Osteocyte (in vitro differentiated cells): ENCODE data around the gene UPP2. TPM values are rescaled to one million over a fixed set of nuclear protein-coding genes. Genes with fewer than 3 reads are reported as not detected.

Experiments
- DNase-seq: peaks from one replicate; pipeline ENCODE4 v3.0.0; 2021; ENCODE audit warnings: mixed read lengths; ENCODE audit not compliant: unreplicated experiment; ENCODE audit errors: extremely low spot score
- H3K27ac Mint-ChIP-seq: one replicate; pipeline ENCODE4 v1.8.0; 2021; ENCODE audit warnings: mild to moderate bottlenecking, mixed read lengths; ENCODE audit not compliant: unreplicated experiment
- H3K27me3 Mint-ChIP-seq: one replicate; pipeline ENCODE4 v1.8.0; 2021; ENCODE audit warnings: mixed read lengths; ENCODE audit not compliant: unreplicated experiment
- H3K36me3 Mint-ChIP-seq: one replicate; pipeline ENCODE4 v1.8.0; 2021; ENCODE audit warnings: mixed read lengths; ENCODE audit not compliant: unreplicated experiment
- H3K4me1 Mint-ChIP-seq: one replicate; pipeline ENCODE4 v1.8.0; 2021; ENCODE audit warnings: mixed read lengths; ENCODE audit not compliant: unreplicated experiment
- H3K4me3 Mint-ChIP-seq: one replicate; pipeline ENCODE4 v1.8.0; 2021; ENCODE audit warnings: mild to moderate bottlenecking, moderate library complexity, mixed read lengths; ENCODE audit not compliant: unreplicated experiment
- H3K9me3 Mint-ChIP-seq: one replicate; pipeline ENCODE4 v1.8.0; 2021; ENCODE audit warnings: mixed read lengths; ENCODE audit not compliant: unreplicated experiment
- total RNA-seq: library from RNA; stranded (reverse); gene quantifications from 2 replicates; pipeline ENCODE4 v1.2.1, GENCODE V29; 2021
- TF ChIP-seq, protein P1 (sequence below): fragments of 200-600 bp; sonication (generic); IDR thresholded peaks from 2 replicates; pipeline ENCODE4 v1.5.0; 2021; ENCODE audit warnings: antibody characterized with exemption, mild to moderate bottlenecking, moderate library complexity

UPP2 gene
- total RNA-seq, 1 donor from 2014 or later, result not detected

DNA sequence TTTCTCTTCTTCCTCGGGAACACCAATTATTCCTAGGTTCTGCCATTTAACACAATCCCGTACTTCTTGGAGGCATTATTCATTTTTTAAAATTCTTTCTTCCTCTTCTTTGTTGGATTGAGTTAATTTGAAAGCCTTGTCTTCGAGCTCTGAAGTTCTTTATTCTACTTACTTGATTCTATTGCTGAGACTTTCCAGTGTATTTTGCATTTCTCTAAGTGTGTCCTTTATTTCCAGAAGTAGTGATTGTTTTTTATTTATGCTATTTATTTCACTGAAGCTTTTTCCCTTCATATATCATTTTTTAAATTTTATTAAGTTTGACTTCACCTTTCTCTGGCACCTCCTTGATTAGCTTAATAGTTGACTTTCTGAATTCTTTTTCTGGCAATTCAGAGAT lies 13.6 kb upstream of the UPP2 start:
- Mint-ChIP-seq H3K4me1 (no peaks in the 10 kb centered on the region), H3K9me3 (peaks cover 25% of the 10 kb centered on the region), H3K36me3 (no peaks in the 10 kb centered on the region), H3K27me3 (peaks cover 16% of the 10 kb centered on the region), H3K27ac (no peak overlapping the region), H3K4me3 (no peak overlapping the region)
- DNase-seq, result no peak
- TF ChIP-seq, protein P1, sequence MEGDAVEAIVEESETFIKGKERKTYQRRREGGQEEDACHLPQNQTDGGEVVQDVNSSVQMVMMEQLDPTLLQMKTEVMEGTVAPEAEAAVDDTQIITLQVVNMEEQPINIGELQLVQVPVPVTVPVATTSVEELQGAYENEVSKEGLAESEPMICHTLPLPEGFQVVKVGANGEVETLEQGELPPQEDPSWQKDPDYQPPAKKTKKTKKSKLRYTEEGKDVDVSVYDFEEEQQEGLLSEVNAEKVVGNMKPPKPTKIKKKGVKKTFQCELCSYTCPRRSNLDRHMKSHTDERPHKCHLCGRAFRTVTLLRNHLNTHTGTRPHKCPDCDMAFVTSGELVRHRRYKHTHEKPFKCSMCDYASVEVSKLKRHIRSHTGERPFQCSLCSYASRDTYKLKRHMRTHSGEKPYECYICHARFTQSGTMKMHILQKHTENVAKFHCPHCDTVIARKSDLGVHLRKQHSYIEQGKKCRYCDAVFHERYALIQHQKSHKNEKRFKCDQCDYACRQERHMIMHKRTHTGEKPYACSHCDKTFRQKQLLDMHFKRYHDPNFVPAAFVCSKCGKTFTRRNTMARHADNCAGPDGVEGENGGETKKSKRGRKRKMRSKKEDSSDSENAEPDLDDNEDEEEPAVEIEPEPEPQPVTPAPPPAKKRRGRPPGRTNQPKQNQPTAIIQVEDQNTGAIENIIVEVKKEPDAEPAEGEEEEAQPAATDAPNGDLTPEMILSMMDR, result no peak

DNA sequence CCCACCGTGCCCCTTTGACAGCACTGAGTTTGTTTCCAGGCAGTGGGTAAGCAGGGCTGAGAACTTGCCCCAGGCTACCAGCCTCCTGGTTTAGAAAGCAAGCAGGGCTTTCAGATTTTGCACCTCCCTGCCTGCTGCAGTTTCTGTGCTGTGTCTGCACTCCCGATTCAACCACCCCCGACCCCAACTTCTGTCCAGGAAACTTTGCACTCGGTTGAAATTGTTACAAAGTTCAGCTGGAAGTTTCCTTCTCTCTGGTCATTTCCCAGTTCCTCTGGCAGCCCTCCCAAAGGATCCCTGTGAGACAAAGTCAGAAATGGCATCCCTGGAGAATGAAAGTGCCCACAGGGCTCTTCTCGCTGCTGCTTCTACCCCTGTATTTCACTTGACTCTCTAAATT lies 12.4 kb upstream of the UPP2 start:
- no peak overlapping the region for H3K4me3 Mint-ChIP-seq
- DNase-seq, result no peak
- peaks cover 16% of the 10 kb centered on the region for H3K27me3 Mint-ChIP-seq
- TF ChIP-seq, protein P1, result no peak
- H3K4me1 Mint-ChIP-seq, result no peaks in the 10 kb centered on the region
- no peak overlapping the region for H3K27ac Mint-ChIP-seq
- H3K36me3 Mint-ChIP-seq, result no peaks in the 10 kb centered on the region
- H3K9me3 Mint-ChIP-seq, result peaks cover 23% of the 10 kb centered on the region

DNA sequence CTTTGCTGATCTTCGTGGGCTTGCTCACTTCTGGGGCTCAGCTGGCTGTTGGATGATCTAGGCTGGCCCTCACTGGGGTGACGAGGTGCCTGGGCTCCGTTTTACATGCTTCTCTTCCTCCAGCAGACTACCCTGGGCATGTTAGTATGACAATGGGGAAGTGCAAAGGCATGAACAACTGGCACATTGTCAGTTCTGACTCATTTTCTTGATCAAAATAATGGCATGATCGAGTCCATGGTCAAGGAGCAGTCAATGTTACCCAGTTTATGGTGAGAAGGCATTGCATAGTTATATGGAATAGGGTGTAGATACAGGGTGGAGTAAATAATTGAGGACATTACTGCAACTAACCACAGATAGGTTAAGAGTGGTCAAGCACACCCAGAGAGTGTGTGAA lies 10.0 kb upstream of the UPP2 start:
- Mint-ChIP-seq H3K36me3 (no peaks in the 10 kb centered on the region), H3K4me3 (no peak overlapping the region), H3K27ac (no peak overlapping the region), H3K27me3 (peaks cover 4% of the 10 kb centered on the region), H3K4me1 (no peaks in the 10 kb centered on the region), H3K9me3 (peaks cover 17% of the 10 kb centered on the region)
- no peak for DNase-seq
- TF ChIP-seq, protein P1, result no peak

DNA sequence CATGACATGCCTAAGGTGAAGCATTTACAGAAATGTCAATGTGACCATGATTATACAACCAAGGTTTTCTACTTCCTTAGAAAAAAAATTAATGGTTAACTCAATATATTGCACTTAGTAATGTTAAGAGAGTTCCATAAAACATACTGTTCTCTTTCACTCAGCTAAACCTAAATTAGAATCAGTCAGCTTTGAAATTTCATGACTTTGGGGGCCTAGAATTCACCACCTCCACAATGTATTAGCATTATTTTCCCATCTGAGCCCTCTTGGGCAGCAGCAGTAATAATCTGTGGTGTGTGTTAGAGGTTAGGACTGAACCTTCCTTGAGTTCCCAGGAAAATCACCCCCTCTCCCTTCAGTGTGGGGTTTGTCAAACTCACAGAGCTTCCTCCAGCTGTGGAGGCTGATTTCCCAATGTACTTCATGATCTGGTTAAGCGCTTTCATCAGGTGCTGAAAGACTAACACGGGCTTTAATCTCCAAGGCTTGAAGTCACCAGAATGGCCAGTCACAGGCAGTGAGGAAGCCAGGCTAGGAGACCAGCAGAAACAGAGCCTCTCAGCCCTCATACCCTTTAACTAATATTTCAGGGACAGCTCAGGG lies 7.1 kb upstream of the UPP2 start:
- Mint-ChIP-seq H3K4me3 (no peak overlapping the region), H3K36me3 (no peaks in the 10 kb centered on the region), H3K27me3 (no peaks in the 10 kb centered on the region), H3K9me3 (no peaks in the 10 kb centered on the region), H3K27ac (no peak overlapping the region), H3K4me1 (peaks cover 3% of the 10 kb centered on the region)
- TF ChIP-seq, protein P1, result no peak
- no peak for DNase-seq

DNA sequence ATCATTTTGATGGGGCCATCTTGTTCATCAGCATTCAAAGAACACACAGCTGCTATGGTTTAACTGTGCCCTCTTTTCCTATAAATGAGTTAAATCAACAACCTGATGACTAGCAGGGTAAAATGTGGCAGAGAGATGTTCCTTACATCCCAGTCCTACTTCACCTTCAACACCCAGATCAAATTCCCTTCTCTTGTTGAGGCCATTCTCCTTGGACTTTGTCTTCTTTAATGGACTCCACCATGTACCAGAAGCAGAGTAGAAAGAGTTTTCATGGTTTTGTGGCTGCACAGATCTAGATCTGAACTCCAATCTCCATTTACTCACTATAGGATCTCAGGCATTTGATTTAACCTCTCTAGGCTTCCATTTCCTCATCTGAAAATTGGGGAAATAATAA lies 6.4 kb upstream of the UPP2 start:
- Mint-ChIP-seq H3K4me1 (peaks cover 3% of the 10 kb centered on the region), H3K27me3 (no peaks in the 10 kb centered on the region), H3K36me3 (no peaks in the 10 kb centered on the region), H3K9me3 (no peaks in the 10 kb centered on the region), H3K27ac (no peak overlapping the region), H3K4me3 (no peak overlapping the region)
- TF ChIP-seq, protein P1, result no peak
- DNase-seq, result no peak
